Astrocyte (in vitro differentiated cells and primary cell): Measurements from ENCODE around the gene ITGAV.

ENCODE experiments used
- CTCF ChIP-seq: IDR thresholded peaks from 2 replicates; pipeline ENCODE4 v1.5.1; 2011; ENCODE audit warnings: low read depth, mild to moderate bottlenecking, inconsistent platforms, low read length, moderate library complexity; ENCODE audit not compliant: insufficient read depth
- EZH2 ChIP-seq: IDR thresholded peaks from 2 replicates; pipeline ENCODE4 v1.6.1; 2012; ENCODE audit warnings: mild to moderate bottlenecking, low read length, inconsistent platforms; ENCODE audit not compliant: insufficient read depth

- TF ChIP-seq CTCF (no peak), EZH2 (no peak)
Measured at GRCh38 chr2:186591506-186591890, 1.6 kb downstream of the ITGAV start.
